Superior temporal gyrus (tissue), 1 donor: ENCODE data around the gene TC2N.
"Not testable (repeated sequence)": the region's sequence is repeated elsewhere in the genome, so short reads cannot be mapped to it uniquely, and the experiment has no call there.

Experiments used
- DNase-seq: peaks from one replicate; pipeline ENCODE4 v3.0.0-alpha.2; 2016; ENCODE audit errors: extremely low spot score

The TC2N gene

GRCh38 chr14:91754185-91754584 is 113.2 kb downstream of the TC2N start:
- DNase-seq: no peak

GRCh38 chr14:91753501-91754128 is 113.7 kb downstream of the TC2N start:
- DNase-seq: no peak

DNA sequence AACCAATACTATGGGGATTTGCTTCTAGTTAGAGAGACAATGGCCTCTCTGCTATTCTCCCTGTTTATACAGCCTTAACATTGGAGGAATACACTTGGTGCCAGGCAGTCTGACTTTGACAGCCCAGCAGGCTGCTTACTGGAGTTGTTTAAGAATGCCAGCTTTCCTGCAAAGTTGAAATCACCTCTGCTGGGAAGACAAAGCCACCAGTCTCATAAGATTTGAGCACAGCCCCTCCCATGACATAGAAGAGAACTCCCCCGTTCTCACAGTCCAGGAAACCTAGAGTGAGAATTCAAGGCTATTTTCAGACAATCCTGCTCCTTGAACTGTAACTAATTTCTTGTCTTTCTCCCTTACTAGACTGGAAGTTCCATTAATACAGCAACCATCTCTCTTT is 114.4 kb downstream of the TC2N start:
- no peak for DNase-seq

- no peak for DNase-seq
Observed at GRCh38 chr14:91751719-91752118, 115.6 kb downstream of the TC2N start.

DNA sequence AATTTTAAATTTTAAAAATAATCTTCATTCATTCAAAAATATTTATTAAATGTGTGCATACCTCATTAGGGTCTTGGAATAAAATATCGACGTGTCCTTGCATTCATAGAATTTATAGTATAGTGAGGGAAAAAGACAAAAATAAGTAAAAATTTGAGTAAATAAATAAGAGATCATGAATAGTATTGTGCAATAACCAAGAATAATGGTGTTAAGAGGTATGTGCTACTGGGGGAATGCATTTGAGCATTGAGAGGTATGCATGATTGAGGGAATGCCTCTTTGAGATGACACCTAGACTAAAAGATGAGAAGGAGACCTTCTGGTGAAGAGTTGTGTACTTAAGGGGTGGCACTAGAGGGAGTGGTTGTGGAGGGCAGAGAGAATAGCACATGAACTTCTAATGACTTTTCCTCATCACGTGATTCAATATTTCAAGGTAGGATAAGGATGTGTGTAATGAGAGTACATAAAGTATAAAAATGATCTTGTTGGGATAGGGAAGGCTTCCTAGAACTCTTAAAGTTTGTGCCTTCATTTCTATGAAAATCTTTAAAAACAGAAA is 116.6 kb downstream of the TC2N start:
- no peak for DNase-seq

- no peak for DNase-seq
Observed at GRCh38 chr14:91749868-91750267, 117.5 kb downstream of the TC2N start.

DNA sequence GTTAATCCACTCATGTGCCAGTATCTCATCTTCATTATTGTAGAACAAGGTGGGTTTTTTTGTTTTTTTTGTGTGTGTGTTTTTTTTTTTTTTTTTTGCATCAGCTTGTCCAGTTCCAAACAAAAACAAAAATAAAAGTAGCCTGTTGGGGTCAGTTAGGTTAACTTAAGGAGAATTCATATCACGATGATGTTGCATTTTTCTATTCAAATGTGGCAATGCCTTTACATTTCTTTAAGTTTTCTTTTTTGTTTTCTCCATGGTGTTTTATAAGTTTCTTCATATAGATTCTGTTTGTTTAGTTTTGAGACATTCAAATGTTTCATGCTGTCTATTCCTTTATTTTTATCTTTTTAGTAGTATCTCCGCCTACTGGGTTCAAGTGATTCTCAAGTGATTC is 119.3 kb downstream of the TC2N start:
- DNase-seq: no peak

- DNase-seq: no peak
Observed at GRCh38 chr14:91745344-91745743, 122.0 kb downstream of the TC2N start.

DNA sequence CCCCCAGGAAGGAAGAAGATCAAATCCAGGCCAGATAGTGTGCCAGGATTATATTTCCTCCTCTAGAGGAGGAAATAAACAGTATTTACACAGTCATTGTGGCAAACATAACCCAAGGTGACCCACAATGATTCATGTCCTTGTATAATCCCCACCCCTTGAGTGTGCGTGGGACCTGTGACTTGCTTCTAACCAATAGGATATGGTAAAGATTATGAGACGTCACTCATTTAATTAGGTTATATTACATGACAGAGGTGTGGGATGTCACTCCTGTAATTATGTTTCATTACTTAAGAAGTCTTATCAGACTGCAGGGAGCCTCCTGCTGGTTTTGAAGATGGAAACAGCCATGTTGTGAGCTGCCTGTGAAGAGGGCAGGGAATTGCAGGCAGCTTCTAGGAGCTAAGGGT is 123.3 kb downstream of the TC2N start:
- no peak for DNase-seq

GRCh38 chr14:91743305-91743653 is 124.1 kb downstream of the TC2N start:
- DNase-seq: no peak

- DNase-seq: no peak
Observed at GRCh38 chr14:91742621-91743304, 124.6 kb downstream of the TC2N start.

GRCh38 chr14:91739867-91740266 is 127.5 kb downstream of the TC2N start:
- not testable (repeated sequence) for DNase-seq

GRCh38 chr14:91737619-91738018 is 129.7 kb downstream of the TC2N start:
- DNase-seq: no peak

DNA sequence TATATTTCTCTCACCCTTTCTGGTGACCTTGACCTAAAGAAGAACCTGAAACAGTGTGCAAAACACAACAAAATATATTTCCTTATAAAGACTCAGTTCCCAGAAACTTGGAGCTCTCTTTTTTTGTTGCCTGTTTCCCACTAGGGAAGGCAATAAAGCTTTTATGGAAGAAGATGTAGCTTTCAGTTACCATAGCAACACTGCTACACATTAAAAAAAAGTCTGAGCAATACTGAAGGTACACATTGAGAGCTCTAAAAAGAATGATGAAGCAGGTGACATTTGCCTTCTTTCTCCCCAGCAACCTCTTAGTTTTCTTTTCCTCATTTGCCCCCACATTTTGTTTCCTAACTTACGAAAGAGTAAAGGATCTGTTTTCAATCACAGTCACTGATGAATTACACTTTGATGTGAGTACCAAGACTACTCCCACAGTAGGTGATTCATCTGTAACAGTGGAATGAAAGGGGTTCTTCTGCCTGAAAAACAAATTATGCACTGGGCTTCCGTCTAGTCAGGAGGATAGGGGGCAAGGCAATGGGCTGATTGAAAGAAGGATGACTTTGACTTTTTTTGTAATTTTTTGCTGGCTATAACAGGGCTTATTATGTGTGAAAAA is 134.4 kb downstream of the TC2N start:
- no peak for DNase-seq

- no peak for DNase-seq
Observed at GRCh38 chr14:91732439-91732838, 134.9 kb downstream of the TC2N start.

GRCh38 chr14:91731986-91732385 is 135.3 kb downstream of the TC2N start, which contains the start of gene CATSPERB:
Gene CATSPERB (minus strand): TSS chr14:91732086. CDS start chr14:91729479, 2,607 bp downstream.
- DNase-seq: no peak

DNA sequence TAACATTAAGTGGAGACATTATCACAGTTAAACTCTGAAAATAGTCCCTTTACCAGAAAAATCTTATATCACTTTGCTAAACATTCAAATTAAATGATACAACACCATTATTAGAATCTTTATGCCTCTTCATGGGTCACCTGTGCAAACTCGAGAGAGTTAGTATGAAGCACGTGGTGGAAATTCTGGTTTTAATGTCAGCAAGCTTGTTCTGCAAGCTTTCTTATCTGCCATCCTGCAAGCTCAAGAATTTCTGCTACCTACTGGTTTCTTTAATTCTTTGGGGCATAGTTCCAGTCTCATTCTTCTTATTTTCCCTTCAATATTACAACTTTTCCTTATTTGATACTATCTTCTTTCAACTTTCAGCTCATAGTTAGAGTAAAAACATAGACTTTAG is 136.3 kb downstream of the TC2N start:
- no peak for DNase-seq

GRCh38 chr14:91729756-91730155 is 137.6 kb downstream of the TC2N start:
- no peak for DNase-seq
